NCI-H187 (cell line): ENCODE data around the gene SLC25A44.

Source experiments
- DNase-seq, 2 experiments: peaks; one replicate each; lab custom pipeline; 2025; lab: John Stamatoyannopoulos, UW

SLC25A44 gene

DNA sequence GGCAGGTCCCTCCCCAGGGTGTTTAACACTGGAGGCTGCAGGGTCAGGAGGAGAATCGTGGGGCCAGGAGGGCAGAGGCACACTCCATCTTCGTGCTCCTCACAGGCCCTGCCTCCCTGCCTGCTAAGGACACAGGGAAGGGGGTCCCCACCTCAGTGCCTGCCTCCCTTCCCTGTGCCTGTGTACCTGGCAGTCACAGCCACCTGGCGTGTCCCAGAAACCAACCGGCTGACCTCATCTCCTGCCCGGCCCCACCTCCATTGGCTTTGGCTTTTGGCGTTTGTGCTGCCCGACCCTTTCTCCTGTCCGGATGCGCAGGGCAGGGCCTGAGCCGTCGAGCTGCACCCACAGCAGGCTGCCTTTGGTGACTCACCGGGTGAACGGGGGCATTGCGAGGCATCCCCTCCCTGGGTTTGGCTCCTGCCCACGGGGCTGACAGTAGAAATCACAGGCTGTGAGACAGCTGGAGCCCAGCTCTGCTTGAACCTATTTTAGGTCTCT, 47.5 kb downstream of the SLC25A44 start:
- no peak for DNase-seq

- no peak for DNase-seq
Observed at GRCh38 chr1:156241926-156242325, 48.0 kb downstream of the SLC25A44 start, which contains the start of gene BGLAP. TSS of gene BGLAP (plus strand) at chr1:156242184. CDS start at chr1:156242232, 48 bp downstream.

- DNase-seq = no peak
Observed at GRCh38 chr1:156242738-156243137, 48.8 kb downstream of the SLC25A44 start.

GRCh38 chr1:156244126-156244525, 50.2 kb downstream of the SLC25A44 start:
- DNase-seq = no peak

DNA sequence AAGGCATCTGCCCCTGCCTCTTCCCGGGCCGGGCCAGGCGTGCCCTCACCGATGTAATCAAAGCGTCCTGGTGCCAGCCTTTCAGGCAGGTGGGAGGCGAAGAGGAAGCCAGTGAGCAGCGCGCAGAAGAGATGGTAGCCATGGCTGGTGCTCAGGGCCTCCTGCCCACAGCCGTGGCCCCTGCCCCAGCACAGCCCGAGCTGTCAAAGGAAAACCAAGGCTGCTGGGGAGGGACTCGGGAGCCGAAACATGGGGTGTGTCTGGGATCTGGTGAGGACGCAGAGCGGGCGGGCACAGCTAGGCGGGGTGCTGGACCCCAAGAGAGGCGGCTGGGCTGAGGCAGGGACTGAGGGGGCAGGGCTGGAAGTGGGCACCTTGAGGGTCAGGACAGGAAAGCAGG, 50.8 kb downstream of the SLC25A44 start:
- DNase-seq = no peak

DNA sequence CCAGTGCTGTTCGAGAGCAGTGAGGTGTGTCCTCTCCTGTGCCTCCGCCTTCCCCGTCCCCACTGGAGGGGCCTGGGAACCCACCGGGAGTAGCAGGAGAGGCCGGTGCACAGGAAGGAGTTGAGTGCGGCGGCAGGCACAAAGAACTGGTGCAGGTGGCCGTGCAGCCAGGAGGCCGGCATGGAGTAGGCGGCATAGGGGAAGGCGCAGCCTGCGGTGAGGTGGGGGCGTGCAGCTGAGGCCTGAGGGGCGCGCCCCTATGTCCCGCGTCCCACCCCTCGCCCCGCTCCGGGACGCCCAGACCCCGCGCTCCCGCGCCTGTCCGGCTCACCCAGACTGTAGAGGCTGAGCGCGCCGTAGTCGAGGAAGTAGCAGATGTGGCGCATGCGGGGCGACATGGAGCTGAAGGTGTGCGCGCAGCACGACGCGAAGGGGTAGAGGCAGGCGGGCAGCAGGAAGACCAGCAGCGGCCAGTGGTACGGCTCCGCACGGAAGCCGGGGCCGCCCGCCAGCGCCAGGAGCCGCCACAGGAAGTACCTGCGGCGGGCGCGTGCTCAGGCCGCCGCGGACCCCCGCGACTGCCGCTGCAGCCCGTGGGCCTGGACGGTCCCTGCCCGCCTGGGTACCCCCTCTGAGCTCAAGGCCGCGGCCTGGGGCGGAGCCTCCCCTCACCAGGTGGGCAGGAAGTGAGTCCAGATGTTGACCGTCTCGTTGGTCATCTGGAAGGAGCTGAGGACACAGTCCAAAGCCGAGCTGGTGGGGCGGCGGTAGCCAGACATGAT, 51.7 kb downstream of the SLC25A44 start:
- DNase-seq = no peak

DNA sequence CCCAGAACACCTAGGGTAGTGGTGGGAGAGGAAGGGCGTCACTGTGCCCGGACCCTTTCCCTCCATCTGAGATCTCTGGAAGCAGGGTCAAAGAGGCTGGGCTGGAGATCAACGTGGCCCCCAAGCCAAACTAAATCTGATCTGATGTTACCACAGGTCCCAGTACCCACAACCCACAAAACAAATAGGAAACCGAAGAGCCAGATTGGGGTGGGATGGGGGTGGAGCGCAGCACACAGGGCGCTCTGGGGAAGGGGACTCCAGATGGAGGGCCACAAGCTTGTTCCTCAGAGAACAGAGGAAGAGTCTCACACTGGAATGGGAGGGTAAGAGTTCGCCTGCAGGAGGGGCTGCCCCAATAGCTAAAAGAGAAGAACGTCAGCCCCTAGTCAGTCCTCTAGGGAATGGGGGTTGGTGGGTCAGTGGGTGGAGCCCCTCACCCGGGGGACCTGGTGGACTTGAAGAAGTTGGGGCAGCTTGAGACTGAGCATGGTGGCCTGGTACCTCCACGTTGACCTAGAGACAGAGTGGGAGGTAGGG, 52.4 kb downstream of the SLC25A44 start:
- no peak for DNase-seq

DNA sequence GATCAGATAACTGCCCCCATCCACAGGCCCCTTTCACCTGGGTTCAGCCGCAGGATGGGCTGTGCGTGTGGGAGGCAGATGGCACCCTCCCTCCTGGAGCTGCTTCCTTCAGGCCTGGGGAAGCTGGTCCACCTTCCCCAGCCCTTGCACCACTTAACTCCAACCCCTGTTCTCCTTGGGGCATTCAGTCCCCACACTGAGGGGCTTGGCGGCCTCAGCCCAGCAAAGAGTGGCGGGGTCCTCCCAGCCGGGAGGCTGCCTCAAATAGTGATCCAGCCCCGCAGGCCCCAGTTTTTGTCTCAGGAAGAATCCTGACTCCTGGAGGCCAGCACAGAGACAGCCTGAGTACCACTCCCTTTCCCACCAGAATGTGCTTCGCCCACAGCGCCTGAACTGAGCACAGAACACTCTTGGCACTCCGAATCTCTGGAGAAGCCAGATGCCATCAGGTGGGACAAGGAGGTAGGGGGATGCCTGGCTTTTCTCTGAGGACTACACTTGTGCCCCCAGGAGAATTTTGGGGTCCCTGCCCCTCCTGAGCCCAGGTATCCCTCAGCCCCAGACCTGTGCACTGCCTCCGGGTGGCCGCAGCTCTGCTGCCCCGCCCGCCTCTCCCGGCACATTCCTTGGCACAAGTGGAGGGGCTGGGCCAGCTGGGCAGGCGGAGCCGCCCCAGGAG, 53.0 kb downstream of the SLC25A44 start:
- no peak for DNase-seq

GRCh38 chr1:156247460-156248322, 53.8 kb downstream of the SLC25A44 start, which contains the start of gene PAQR6:
TSS of gene PAQR6 (minus strand) at chr1:156248056. CDS start at chr1:156246731, 1,325 bp downstream.
- DNase-seq = no peak

DNA sequence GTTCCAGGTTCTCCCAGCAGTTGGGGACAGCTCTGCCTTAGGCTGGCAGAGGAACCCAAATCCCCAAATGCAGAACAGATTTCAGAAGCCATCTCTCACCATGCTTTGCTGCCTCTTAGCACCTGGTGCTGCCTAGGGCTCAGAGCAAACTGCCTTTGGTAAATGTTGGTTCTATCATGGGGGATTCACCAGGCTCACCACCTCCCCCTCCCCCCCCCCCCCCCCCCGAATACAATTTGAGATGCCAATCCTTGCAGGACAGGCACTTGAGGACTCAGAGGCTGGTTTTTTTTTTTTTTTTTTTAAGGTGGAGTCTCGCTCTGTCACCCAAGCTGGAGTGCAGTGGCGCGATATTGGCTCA, 54.4 kb downstream of the SLC25A44 start:
- DNase-seq = no peak

DNA sequence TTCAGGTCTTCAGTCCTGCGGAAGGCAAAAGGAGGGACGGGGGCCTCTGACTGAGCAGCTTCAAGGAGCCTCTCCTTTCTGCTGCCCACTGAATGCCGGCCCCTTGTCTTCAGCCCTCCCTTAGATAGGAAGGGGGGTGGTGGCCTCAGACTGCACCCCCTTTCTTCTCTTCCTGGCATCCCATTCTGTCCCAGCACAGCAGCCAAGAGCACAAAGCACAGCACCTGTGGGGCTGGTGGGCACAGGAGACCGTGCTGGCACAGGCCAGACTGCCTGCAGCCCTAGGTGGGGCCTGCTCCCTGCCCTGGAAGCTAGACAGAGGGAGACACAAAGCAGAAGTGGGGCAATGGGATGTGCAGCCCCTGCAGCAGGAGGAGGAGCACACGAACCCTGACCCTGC, 55.7 kb downstream of the SLC25A44 start:
- DNase-seq = no peak

GRCh38 chr1:156251527-156251926, 57.6 kb downstream of the SLC25A44 start:
- DNase-seq = no peak

GRCh38 chr1:156253634-156254033, 59.7 kb downstream of the SLC25A44 start:
- DNase-seq = no peak

DNA sequence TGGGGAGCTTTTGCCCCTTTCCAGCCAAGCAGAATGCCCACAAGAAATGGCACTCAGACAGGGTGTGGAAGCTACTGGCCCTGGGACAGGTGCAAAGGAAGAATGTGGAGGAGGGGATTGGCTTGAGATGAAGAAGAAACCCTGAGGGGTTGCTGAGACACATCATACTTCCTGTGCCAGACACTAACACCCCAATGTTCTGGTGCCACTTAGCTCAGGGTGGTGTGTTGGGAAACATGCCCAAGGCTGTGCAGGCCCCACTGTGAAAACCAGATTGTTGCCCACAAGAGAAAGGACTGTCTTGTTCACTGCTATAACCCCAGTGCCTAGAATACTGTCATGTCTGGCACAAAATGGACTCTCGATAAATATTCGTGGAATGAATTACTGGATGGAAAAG, 63.8 kb downstream of the SLC25A44 start:
- no peak for DNase-seq

DNA sequence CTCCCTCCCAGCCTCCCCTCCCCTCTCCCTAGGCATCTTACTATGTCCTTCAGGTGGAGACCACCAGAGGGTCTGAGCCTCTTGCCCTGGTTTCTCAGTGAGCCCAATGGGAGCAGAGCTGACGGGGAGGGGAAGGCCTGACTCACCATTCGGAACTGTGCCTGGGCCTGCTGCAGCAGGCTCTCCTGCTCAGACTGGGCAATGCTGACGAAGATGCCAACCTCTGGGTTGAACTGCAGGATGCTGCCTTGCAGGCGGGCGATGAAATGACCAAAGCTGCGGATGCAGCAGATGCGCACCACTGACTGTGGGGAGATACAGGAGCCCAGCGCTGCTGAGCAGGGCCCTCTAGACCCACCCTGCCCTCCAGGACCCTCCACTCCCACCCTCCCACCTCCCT, 65.0 kb downstream of the SLC25A44 start:
- DNase-seq = no peak

DNA sequence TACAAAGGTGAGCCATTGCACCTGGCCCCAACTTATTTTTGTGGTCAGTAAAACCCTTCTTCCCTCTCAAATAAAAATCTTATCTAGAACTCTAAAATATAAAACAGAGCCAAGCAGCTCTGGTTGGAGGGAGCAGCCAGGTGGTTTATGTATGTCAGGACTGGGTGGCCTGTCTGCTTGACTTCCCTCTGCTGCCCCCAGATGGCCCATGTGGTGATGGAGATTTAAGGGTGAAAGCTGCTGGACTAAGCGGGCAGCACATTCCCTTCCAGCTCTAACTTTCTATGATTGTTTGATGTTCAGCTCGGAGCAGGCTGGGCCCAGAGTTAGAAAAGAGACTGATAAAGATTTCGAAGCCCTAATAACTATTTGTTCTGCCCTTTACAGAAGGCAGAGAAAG, 65.9 kb downstream of the SLC25A44 start:
- no peak for DNase-seq

DNA sequence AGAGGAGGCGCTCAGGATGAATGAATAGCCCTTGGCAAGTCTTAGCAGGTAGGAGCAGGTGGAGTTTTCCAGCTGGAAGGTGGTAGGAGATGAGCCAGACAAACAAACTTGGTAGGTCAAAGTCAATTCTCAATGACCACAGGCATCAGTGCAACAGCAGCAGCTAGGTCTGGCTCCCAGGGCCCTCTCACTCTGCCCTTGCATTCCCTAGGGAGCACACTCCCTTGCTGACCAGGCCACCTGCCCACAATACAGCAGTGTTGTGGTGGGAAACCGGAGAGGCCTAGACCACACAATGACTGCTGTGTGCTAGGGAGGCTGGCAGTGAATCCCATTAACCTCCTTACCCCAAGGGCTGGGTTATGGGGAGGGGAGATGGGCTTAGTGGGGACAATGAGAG, 67.0 kb downstream of the SLC25A44 start:
- no peak for DNase-seq
